ENCODE data around the gene AGBL1.

The AGBL1 gene

GRCh38 chr15:86591158-86591557, 511.5 kb downstream of the AGBL1 start:
- no peak overlapping the region for H2BK15ac ChIP-seq (ENCODE audit: low read length)
- no peak overlapping the region for H2BK120ac ChIP-seq (ENCODE audit: low read depth, low read length)
- H3K9me3 ChIP-seq (replicated peaks in 1 of 2; ENCODE audit: control insufficient read depth in 2 of 2, insufficient read depth in 1 of 2, low read depth in 1 of 2, low read length in 2 of 2), result peaks cover 0 to 2% of the 10 kb centered on the region in 2 donors
- no peak overlapping the region for H4K91ac ChIP-seq (ENCODE audit: low read depth, low read length, poor library complexity)
- no peak overlapping the region for H2AK5ac ChIP-seq (ENCODE audit: low read depth, low read length)
- H3K27me3 ChIP-seq (ENCODE audit: control insufficient read depth in 3 of 3, insufficient read depth in 3 of 3, low read depth in 1 of 3, low read length in 3 of 3), result no peaks in the 10 kb centered on the region
- H3K4me1 ChIP-seq (ENCODE audit: control insufficient read depth in 2 of 2, insufficient read depth in 1 of 2, low read depth in 1 of 2, low read length in 2 of 2), result peaks cover 5 to 6% of the 10 kb centered on the region in 2 donors
- H3K4ac ChIP-seq (ENCODE audit: low read length), result no peak overlapping the region
- H2BK12ac ChIP-seq (ENCODE audit: low read length), result no peak overlapping the region
- H3K27ac ChIP-seq (replicated peaks; ENCODE audit: low read length), result no peak overlapping the region
- no CpG with 5 or more reads among the region's 1 CpG for WGBS, 2 donors (ENCODE audit: extremely low coverage in 2 of 2, insufficient read length in 2 of 2, insufficient replicate concordance in 1 of 2)
- H3K4me3 ChIP-seq (ENCODE audit: low read length in 2 of 2), result no peak overlapping the region
- no peak overlapping the region for H3K14ac ChIP-seq (ENCODE audit: low read length)
- no peak for DNase-seq (ENCODE audit: low spot score)
- H3K36me3 ChIP-seq (replicated peaks in 1 of 2; ENCODE audit: control insufficient read depth in 2 of 2, insufficient read depth in 2 of 2, low read length in 2 of 2), result no peaks in the 10 kb centered on the region
- no peak overlapping the region for H2BK5ac ChIP-seq (ENCODE audit: low read length)
- H3K4me2 ChIP-seq (ENCODE audit: insufficient read depth, low read length, poor library complexity, severe bottlenecking), result no peak overlapping the region
- H4K8ac ChIP-seq (ENCODE audit: low read depth, low read length), result no peak overlapping the region
- H3K18ac ChIP-seq (ENCODE audit: low read length), result no peak overlapping the region
- no peaks in the 10 kb centered on the region for H3K79me1 ChIP-seq (ENCODE audit: low read depth, low read length)
- H3K9ac ChIP-seq (ENCODE audit: low read depth, low read length, poor library complexity), result no peak overlapping the region
- no peak overlapping the region for H3K23ac ChIP-seq (ENCODE audit: low read depth, low read length, poor library complexity)
- no peak overlapping the region for H2AFZ ChIP-seq (ENCODE audit: low read length)

- no peak overlapping the region for H3K4ac ChIP-seq (ENCODE audit: low read length)
- no peak overlapping the region for H2BK12ac ChIP-seq (ENCODE audit: low read length)
Measured at GRCh38 chr15:86591994-86592735, 512.5 kb downstream of the AGBL1 start.

DNA sequence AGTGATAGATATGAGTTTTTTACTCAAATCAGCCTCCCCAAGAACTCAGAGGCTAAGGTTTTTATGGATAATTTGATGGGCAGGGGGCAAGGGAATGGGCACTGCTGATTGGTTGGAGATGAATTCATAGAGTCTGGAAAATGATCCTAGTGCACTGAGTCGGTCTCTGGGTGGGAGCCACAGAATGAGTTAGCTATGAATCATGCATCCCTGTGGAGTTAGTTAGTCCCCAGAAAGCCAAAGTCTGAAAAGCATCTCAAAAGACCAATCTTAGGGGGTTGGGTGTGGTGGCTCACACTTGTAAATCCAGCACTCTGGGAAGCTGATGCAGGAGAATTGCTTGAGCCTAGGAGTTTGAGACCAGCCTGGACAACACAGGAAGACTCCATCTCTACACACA, 516.1 kb downstream of the AGBL1 start:
- Histone ChIP-seq H3K9ac (ENCODE audit: low read depth, low read length, poor library complexity) (no peak overlapping the region), H3K4ac (ENCODE audit: low read length) (no peak overlapping the region), H3K36me3 (replicated peaks in 1 of 2; ENCODE audit: control insufficient read depth in 2 of 2, insufficient read depth in 2 of 2, low read length in 2 of 2) (no peaks in the 10 kb centered on the region), H2BK12ac (ENCODE audit: low read length) (no peak overlapping the region), H2AK5ac (ENCODE audit: low read depth, low read length) (no peak overlapping the region), H3K79me1 (ENCODE audit: low read depth, low read length) (no peaks in the 10 kb centered on the region), H2BK5ac (ENCODE audit: low read length) (no peak overlapping the region), H3K9me3 (replicated peaks in 1 of 2; ENCODE audit: control insufficient read depth in 2 of 2, insufficient read depth in 1 of 2, low read depth in 1 of 2, low read length in 2 of 2) (peaks cover 0 to 2% of the 10 kb centered on the region in 2 donors), H3K27me3 (ENCODE audit: control insufficient read depth in 3 of 3, insufficient read depth in 3 of 3, low read depth in 1 of 3, low read length in 3 of 3) (no peaks in the 10 kb centered on the region), H3K4me2 (ENCODE audit: insufficient read depth, low read length, poor library complexity, severe bottlenecking) (no peak overlapping the region), H4K8ac (ENCODE audit: low read depth, low read length) (no peak overlapping the region), H3K27ac (replicated peaks; ENCODE audit: low read length) (no peak overlapping the region), H2BK15ac (ENCODE audit: low read length) (no peak overlapping the region), H3K4me1 (ENCODE audit: control insufficient read depth in 2 of 2, insufficient read depth in 1 of 2, low read depth in 1 of 2, low read length in 2 of 2) (no peaks in the 10 kb centered on the region), H3K4me3 (ENCODE audit: low read length in 2 of 2) (no peak overlapping the region), H3K23ac (ENCODE audit: low read depth, low read length, poor library complexity) (no peak overlapping the region), H3K14ac (ENCODE audit: low read length) (no peak overlapping the region), H3K18ac (ENCODE audit: low read length) (no peak overlapping the region), H4K91ac (ENCODE audit: low read depth, low read length, poor library complexity) (no peak overlapping the region), H2BK120ac (ENCODE audit: low read depth, low read length) (no peak overlapping the region), H2AFZ (ENCODE audit: low read length) (no peak overlapping the region)
- no peak for DNase-seq (ENCODE audit: low spot score)
- WGBS, 2 donors (ENCODE audit: extremely low coverage in 2 of 2, insufficient read length in 2 of 2, insufficient replicate concordance in 1 of 2), result no CpG with 5 or more reads among the region's 1 CpG

More at GRCh38 chr15:86591994-86592735, 512.5 kb downstream of the AGBL1 start:
- no peak overlapping the region for H3K9ac ChIP-seq (ENCODE audit: low read depth, low read length, poor library complexity)
- DNase-seq (ENCODE audit: low spot score), result no peak
- no peak overlapping the region for H3K4me3 ChIP-seq (ENCODE audit: low read length in 2 of 2)
- no peak overlapping the region for H3K18ac ChIP-seq (ENCODE audit: low read length)
- H3K79me1 ChIP-seq (ENCODE audit: low read depth, low read length), result no peaks in the 10 kb centered on the region
- no peak overlapping the region for H2BK5ac ChIP-seq (ENCODE audit: low read length)
- H3K27me3 ChIP-seq (ENCODE audit: control insufficient read depth in 3 of 3, insufficient read depth in 3 of 3, low read depth in 1 of 3, low read length in 3 of 3), result no peaks in the 10 kb centered on the region
- no peak overlapping the region for H3K4me2 ChIP-seq (ENCODE audit: insufficient read depth, low read length, poor library complexity, severe bottlenecking)
- H2AK5ac ChIP-seq (ENCODE audit: low read depth, low read length), result no peak overlapping the region
- peaks cover 0 to 2% of the 10 kb centered on the region in 2 donors for H3K9me3 ChIP-seq (replicated peaks in 1 of 2; ENCODE audit: control insufficient read depth in 2 of 2, insufficient read depth in 1 of 2, low read depth in 1 of 2, low read length in 2 of 2)
- no peaks in the 10 kb centered on the region for H3K36me3 ChIP-seq (replicated peaks in 1 of 2; ENCODE audit: control insufficient read depth in 2 of 2, insufficient read depth in 2 of 2, low read length in 2 of 2)
- no peak overlapping the region for H2BK15ac ChIP-seq (ENCODE audit: low read length)
- whole genome bisulfite sequencing, 2 donors (ENCODE audit: extremely low coverage in 2 of 2, insufficient read length in 2 of 2, insufficient replicate concordance in 1 of 2), result no CpG with 5 or more reads among the region's 9 CpGs
- no peak overlapping the region for H3K27ac ChIP-seq (replicated peaks; ENCODE audit: low read length)
- H3K14ac ChIP-seq (ENCODE audit: low read length), result no peak overlapping the region
- H2AFZ ChIP-seq (ENCODE audit: low read length), result no peak overlapping the region
- no peak overlapping the region for H4K8ac ChIP-seq (ENCODE audit: low read depth, low read length)
- H2BK120ac ChIP-seq (ENCODE audit: low read depth, low read length), result no peak overlapping the region
- H4K91ac ChIP-seq (ENCODE audit: low read depth, low read length, poor library complexity), result no peak overlapping the region
- peaks cover 1 to 3% of the 10 kb centered on the region in 2 donors for H3K4me1 ChIP-seq (ENCODE audit: control insufficient read depth in 2 of 2, insufficient read depth in 1 of 2, low read depth in 1 of 2, low read length in 2 of 2)
- H3K23ac ChIP-seq (ENCODE audit: low read depth, low read length, poor library complexity), result no peak overlapping the region

GRCh38 chr15:86603466-86603865, 523.8 kb downstream of the AGBL1 start:
- H3K14ac ChIP-seq (ENCODE audit: low read length), result no peak overlapping the region
- H4K8ac ChIP-seq (ENCODE audit: low read depth, low read length), result no peak overlapping the region
- H3K27me3 ChIP-seq (ENCODE audit: control insufficient read depth in 3 of 3, insufficient read depth in 3 of 3, low read depth in 1 of 3, low read length in 3 of 3), result no peaks in the 10 kb centered on the region
- WGBS, 2 donors (ENCODE audit: extremely low coverage in 2 of 2, insufficient read length in 2 of 2, insufficient replicate concordance in 1 of 2), result no CpG with 5 or more reads among the region's 2 CpGs
- H3K4me3 ChIP-seq (ENCODE audit: low read length in 2 of 2), result no peak overlapping the region
- DNase-seq (ENCODE audit: low spot score), result no peak
- no peak overlapping the region for H3K27ac ChIP-seq (replicated peaks; ENCODE audit: low read length)
- no peak overlapping the region for H3K9ac ChIP-seq (ENCODE audit: low read depth, low read length, poor library complexity)
- H3K4me2 ChIP-seq (ENCODE audit: insufficient read depth, low read length, poor library complexity, severe bottlenecking), result no peak overlapping the region
- no peaks in the 10 kb centered on the region for H3K4me1 ChIP-seq (ENCODE audit: control insufficient read depth in 2 of 2, insufficient read depth in 1 of 2, low read depth in 1 of 2, low read length in 2 of 2)
- no peak overlapping the region for H2BK12ac ChIP-seq (ENCODE audit: low read length)
- H3K4ac ChIP-seq (ENCODE audit: low read length), result no peak overlapping the region
- H2AK5ac ChIP-seq (ENCODE audit: low read depth, low read length), result no peak overlapping the region
- H3K23ac ChIP-seq (ENCODE audit: low read depth, low read length, poor library complexity), result no peak overlapping the region
- H2BK5ac ChIP-seq (ENCODE audit: low read length), result no peak overlapping the region
- H4K91ac ChIP-seq (ENCODE audit: low read depth, low read length, poor library complexity), result no peak overlapping the region
- no peak overlapping the region for H2BK120ac ChIP-seq (ENCODE audit: low read depth, low read length)
- no peaks in the 10 kb centered on the region for H3K36me3 ChIP-seq (replicated peaks in 1 of 2; ENCODE audit: control insufficient read depth in 2 of 2, insufficient read depth in 2 of 2, low read length in 2 of 2)
- H3K9me3 ChIP-seq (replicated peaks in 1 of 2; ENCODE audit: control insufficient read depth in 2 of 2, insufficient read depth in 1 of 2, low read depth in 1 of 2, low read length in 2 of 2), result no peaks in the 10 kb centered on the region
- no peaks in the 10 kb centered on the region for H3K79me1 ChIP-seq (ENCODE audit: low read depth, low read length)
- H2BK15ac ChIP-seq (ENCODE audit: low read length), result no peak overlapping the region
- H2AFZ ChIP-seq (ENCODE audit: low read length), result no peak overlapping the region
- H3K18ac ChIP-seq (ENCODE audit: low read length), result no peak overlapping the region
